Right lobe of liver (tissue), 4 donors: ENCODE data around the gene ESYT2.

Experiments used
- POLR2A ChIP-seq: fragments of 450-650 bp; IDR thresholded peaks from one replicate; pipeline ENCODE4 v1.6.1; 2017; ENCODE audit warnings: antibody characterized with exemption, mild to moderate bottlenecking
- TF ChIP-seq, protein P1 (sequence below), 4 donors: fragments of 200-600 bp in 3 of 4; fragments of 450-650 bp in 1 of 4; IDR thresholded peaks; one replicate each; pipeline versions ENCODE4 v1.5.1 to v1.8.0; 2016 to 2022; ENCODE audit warnings: antibody characterized with exemption in 4 of 4, mild to moderate bottlenecking in 2 of 4
- donor health status: DM: no; HTN: no; CAD: no.
- donor health status: DM: no; HTN: no; CAD: no.
- donor health status: DM: no; HTN: yes; CAD: no.

DNA sequence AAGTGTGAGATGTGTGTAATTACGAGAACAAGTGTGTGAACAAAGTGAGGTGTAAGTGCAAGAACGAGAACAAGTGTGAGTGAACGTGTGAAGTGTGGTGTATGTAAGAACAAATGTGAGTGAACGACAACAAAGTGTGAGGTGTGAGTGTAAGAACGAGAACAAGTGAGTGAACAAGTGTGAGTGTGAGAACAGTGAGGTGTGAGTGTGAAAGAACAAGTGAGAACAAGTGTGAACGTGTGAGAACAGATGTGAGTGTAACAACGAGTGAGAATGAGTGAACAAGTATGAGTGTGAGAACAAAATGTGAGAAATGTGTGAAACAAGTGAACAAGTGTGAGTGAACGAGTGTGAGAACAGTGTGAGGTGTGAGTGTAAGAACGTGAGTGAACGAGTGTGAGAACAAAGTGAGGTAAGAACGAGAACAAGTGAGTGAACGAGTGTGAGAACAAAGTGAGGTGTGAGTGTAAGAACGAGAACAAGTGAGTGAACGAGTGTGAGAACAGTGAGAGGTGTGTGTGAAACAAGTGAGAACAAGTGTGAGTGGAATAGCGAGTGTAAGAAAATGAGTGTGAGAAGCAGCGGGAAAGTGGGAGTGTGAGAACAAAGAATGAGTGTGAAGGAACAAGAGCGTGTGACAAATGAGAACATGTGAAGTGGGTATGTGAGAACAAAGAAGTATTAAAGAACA, 47.2 kb downstream of the ESYT2 start:
- TF ChIP-seq, protein P1, sequence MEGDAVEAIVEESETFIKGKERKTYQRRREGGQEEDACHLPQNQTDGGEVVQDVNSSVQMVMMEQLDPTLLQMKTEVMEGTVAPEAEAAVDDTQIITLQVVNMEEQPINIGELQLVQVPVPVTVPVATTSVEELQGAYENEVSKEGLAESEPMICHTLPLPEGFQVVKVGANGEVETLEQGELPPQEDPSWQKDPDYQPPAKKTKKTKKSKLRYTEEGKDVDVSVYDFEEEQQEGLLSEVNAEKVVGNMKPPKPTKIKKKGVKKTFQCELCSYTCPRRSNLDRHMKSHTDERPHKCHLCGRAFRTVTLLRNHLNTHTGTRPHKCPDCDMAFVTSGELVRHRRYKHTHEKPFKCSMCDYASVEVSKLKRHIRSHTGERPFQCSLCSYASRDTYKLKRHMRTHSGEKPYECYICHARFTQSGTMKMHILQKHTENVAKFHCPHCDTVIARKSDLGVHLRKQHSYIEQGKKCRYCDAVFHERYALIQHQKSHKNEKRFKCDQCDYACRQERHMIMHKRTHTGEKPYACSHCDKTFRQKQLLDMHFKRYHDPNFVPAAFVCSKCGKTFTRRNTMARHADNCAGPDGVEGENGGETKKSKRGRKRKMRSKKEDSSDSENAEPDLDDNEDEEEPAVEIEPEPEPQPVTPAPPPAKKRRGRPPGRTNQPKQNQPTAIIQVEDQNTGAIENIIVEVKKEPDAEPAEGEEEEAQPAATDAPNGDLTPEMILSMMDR (IDR thresholded peaks at IDR 0.05) = no peak
- TF ChIP-seq POLR2A = no peak
